SK-MEL-5 (cell line): ENCODE results near the gene ACSBG1. TPM values are rescaled to one million over a fixed set of nuclear protein-coding genes. Genes with fewer than 3 reads are reported as not detected.
"Not testable (repeated sequence)": the region's sequence is repeated elsewhere in the genome, so short reads cannot be mapped to it uniquely, and the experiment has no call there.

Experiments
- DNase-seq: peaks from one replicate; pipeline ENCODE4 v3.0.0-alpha.2; 2016; ENCODE audit warnings: low read depth, low spot score
- in situ Hi-C: cut with HindIII; loops from 2 replicates; pipeline ENCODE4 v1.10.0; 2016; ENCODE audit warnings: low sequenced_read_pairs, high pct_unique_total_duplicates, low pct_unique_long_range_greater_than_20kb
- total RNA-seq: library from RNA; depleted of rRNA; stranded (reverse); fragments of >200 nt; shearing (Covaris generic); gene quantifications from 2 replicates; pipeline ENCODE4 v1.2.3, GENCODE V29; 2014

Gene ACSBG1
- total RNA-seq, 1 experiment from 2014 or later, result 2.4 TPM

DNA sequence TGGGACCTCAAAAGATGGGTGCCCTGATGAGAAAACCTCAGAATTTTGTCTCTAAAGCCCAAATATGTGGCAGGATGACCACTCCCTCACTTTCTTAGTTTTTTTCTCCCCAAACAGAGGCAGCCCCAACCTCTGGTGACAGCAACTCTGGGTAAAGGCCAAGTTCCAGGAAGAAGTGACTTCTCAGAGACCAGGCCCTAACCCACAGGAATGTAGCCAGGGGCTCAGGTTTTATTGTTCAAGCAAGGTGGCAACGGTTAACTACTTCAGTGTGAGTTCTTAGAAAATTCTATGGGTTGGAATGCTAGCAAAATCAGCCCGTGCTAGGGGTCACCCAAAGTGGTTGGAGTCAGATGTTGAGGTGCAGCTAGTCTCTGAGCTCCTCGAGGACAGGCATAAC is 24.9 kb upstream of the ACSBG1 start:
- DNase-seq, result no peak
- in situ Hi-C loops, result loop anchor here (5.0 to 25.0 kb wide), 2 partner anchors 33 to 97 kb away; no protein-coding TSS in a partner anchor

- in situ Hi-C loops, result loop anchor here (5.0 to 25.0 kb wide), 2 partner anchors 35 to 95 kb away; no protein-coding TSS in a partner anchor
- peak; percentile 97 for DNase-seq
Observed at GRCh38 chr15:78257681-78258080, 23.3 kb upstream of the ACSBG1 start.

- no peak for DNase-seq
- in situ Hi-C loops, result loop anchor here (5.0 to 25.0 kb wide), 2 partner anchors 36 to 94 kb away; no protein-coding TSS in a partner anchor
Observed at GRCh38 chr15:78256044-78256437, 21.7 kb upstream of the ACSBG1 start.

DNA sequence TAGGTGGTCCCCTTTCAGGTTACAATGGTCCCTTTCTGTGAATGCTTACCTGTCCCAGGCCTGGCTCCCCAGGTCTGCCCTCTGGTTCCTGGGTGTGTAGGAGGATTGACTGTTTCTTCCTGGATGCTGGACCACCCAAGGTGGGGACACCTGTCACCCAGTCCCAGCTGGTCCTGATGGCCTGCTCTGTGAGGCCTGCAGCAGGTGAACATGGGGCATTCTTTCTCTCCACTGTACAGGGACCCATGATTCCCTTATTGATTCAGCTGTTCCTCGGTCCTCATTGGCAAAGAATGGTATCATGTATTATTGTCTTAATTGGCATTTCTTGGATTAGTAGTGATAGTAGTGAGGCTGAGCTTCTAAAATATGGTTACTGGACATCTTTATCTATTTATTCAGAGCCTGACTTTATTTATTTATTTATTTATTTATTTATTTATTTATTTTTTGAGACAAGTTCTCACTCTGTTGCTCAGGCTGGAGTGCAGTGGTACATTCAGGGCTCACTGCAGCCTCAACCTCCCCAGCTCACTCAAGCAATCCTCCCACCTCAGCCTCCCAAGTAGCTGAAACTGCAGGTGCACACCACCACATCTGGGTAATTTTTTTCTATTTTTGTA is 21.2 kb upstream of the ACSBG1 start:
- no peak for DNase-seq
- in situ Hi-C loops, result loop anchor here (5.0 to 25.0 kb wide), 2 partner anchors 37 to 93 kb away; no protein-coding TSS in a partner anchor

DNA sequence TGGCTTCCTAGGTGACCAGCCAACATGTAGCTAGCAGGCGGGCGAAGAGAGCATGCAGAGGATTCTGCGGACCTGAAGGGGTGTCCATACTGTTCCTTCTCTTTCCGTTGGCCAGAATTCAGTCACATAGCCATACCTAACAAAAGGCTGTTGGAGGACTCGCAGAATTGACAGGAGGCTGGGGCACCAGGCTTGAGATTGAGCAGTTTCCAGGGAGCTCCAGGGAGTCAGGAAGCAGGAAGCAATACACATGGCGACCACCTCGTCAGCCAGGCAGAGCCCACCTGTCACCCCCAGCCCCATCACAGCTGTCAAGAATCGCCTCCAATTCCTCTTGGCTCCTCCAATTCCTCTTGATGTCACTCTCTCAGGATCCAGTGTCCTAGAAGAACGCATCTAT is 16.8 kb upstream of the ACSBG1 start:
- DNase-seq, result no peak
- in situ Hi-C loops, result loop anchor here (25.0 kb wide), 1 partner anchor 89 kb away; no protein-coding TSS in a partner anchor

DNA sequence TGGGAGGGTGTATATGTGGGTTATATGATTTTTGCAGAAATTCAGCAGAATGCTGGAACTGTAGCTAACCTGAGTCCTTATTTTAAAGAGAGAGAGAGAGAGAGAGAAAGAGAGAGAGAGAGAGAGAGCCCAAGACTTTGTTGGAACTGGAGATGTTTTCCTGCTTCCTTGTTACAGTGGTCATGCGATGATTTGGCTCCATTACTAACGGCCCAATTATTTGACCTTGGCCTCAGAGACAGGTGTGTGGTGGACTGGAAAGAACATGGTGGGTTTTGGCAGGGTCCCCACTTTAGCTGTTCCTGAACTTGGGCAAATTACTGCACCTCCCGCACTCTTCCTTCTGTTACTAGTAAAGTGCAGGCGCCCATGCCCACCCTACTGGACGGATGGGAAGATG is 14.8 kb upstream of the ACSBG1 start:
- no peak for DNase-seq
- in situ Hi-C loops, result no loop called here

DNA sequence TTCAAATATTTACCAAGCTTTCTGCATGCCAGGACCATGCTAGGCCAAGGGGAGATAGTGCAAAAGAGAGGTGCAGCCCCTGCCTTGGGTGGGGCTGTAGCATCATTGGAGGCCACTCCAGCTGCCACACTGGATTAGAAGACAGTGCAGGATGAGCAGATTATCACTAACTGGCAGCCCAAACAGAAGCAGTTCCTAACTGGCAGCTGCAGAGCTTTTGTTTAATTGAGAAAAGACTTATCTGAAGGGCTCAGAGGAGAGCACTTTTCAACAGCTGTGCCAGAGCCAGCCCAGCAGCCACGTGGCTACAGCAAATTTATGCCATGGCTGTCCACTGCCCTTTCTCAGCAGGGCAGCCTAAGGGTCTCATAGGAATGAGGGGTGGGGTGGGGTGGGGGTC is 13.5 kb upstream of the ACSBG1 start:
- in situ Hi-C loops, result no loop called here
- no peak for DNase-seq

DNA sequence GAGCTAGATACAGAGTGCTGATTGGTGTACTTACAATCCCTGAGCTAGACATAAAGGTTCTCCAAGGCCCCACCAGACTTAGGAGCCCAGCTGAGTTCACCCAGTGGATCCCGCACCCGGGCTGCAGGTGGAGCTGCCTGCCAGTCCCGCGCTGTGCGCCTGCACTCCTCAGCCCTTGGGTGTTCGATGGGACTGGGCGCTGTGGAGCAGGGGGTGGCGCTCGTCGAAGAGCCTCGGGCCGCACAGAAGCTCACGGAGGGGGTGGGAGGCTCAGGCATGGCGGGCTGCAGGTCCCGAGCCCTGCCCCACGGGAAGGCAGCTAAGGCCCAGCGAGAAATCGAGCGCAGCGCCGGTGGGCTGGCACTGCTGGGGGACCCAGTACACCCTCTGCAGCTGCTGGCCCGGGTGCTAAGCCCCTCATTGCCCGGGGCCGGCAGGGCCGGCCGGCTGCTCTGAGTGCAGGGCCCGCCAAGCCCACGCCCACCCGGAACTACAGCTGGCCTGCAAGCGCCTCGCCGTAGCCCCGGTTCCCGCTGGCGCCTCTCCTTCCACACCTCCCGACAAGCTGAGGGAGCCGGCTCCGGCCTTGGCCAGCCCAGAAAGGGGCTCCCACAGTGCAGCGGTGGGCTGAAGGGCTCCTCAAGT is 11.7 kb upstream of the ACSBG1 start:
- in situ Hi-C loops, DNase-seq: not testable (repeated sequence)

DNA sequence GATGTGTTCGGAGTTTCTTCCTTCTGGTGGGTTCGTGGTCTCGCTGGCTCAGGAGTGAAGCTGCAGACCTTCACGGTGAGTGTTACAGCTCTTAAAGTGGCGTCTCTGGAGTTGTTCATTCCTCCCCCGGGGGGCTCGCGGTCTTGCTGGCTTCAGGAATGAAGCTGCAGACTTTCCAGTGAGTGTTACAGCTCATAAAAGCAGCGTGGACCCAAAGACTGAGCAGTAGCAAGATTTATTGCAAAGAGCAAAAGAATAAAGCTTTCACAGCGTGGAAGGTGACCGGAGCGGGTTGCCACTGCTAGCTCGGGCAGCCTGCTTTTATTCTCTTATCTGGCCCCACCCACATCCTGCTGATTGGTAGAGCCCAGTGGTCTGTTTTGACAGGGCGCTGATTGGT is 11.0 kb upstream of the ACSBG1 start:
- in situ Hi-C loops, DNase-seq: not testable (repeated sequence)

DNA sequence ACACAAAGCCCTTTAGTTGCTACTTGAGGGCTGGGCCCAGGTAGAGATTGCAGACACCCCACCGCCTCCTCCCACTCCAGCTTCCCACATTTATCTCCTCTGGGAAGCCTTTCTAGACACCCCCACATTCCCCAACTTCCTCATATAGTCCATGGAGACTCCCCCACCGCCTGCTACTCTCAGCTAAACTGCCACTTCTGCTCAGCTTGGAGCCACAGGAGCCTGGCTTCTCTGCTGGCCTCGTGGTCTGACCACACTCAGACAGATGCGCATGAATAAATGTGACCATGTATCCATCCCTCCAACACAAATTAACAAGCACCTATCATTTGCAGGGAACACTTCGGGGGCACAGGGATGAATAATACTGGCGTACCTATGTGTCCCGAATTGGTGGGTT is 10.5 kb upstream of the ACSBG1 start:
- in situ Hi-C loops, result no loop called here
- DNase-seq, result no peak

DNA sequence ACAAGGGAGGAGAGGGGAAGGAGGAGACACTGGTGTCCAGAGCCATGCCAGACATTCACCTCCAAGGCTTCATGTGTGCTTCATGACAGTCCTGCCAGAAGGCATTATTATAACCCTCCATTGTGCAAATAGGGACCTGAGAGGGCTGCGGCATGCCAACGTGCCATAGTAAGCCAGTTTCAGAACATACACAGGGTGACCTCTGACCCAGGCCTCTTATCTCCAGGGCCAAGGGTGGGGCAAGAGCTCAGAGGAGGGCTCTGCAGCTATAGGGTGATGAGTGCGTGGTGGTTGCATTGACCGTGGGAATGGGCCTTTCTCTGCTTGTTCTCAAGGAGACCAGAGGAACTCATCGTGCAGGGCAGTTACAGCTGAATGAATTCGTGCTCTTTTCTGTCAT is 9.7 kb upstream of the ACSBG1 start:
- in situ Hi-C loops, result no loop called here
- no peak for DNase-seq

DNA sequence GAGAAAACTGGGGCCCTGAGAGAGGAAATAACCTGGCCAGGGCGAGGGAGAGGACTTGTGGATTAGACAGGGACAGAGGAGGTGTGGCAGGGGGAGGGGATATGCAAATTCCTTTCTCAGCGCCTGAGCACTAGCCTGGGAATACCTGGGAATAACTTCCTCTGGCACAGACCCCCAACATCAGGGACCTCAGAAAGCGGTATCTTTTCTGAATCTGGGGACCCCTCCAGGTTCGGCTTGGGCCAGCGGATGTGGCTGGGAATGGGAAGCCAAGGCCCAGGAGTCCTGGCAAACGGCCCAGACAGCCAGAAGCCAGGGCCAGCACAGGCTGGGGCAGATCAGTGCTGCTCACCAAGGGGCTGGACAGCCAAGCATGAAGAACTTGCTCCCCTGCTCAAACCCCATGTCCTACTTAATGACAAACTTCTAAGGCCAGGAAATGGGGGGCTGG is 9.2 kb upstream of the ACSBG1 start:
- no peak for DNase-seq
- in situ Hi-C loops, result no loop called here

DNA sequence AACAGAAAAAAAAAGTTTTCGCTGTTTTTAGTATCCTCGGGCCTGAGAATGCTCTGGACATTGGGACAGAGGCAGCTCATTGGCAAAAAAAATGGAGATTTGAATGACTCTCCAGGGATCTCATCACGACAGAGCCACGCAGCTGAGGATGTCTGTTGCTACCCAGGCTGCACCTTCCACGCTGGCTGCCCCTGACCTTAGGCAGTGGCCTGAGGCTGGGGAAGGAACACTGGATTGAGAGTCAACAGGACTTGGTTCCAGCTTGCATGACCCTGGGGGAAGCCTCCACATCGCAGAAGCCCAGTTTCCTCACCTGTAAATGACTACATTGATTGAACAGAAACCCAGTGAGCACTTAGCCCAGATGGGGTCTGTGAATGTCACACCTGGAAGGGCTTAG is 8.7 kb upstream of the ACSBG1 start:
- DNase-seq, result no peak
- in situ Hi-C loops, result no loop called here

DNA sequence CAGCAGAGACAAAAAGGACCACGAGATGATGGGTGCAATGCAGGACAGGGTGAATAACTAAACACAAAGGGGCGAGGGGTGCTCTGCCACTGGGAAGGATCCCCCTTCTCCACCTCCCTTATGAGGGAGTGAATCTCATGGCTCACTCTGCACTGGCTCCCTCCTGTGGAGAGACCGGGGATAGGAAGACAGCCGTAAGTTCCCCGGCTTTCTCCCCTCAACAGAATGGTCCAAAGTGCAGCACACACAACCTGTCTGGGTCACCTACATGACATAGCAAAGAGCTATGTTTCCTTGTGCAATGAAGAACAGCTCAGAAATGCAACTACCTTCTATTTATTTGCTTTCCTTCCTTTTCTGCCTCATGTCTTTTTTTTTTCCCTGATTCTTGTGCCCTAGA is 7.8 kb upstream of the ACSBG1 start:
- DNase-seq, result peak; percentile 70
- in situ Hi-C loops, result no loop called here

DNA sequence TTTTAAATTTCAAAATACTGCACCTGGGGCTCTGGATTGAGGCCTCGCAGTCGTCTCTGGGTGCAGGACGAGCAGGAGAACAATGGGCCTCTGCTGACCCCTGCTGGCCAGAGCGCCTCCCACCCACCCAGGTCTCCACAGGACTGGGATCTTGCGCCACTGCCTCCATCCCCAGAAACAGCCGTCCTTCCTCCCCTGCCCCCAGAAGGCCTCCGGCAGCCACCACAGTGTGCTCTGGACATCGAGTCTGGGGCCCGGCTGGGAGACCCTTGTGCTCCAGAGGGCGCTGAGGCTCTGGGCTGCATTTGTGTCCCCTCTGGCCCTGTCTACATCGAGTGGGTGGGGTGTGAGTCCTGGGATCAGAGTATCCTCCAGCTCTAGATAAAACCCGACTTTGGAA is 6.7 kb upstream of the ACSBG1 start:
- in situ Hi-C loops, result no loop called here
- peak; percentile 84 for DNase-seq

GRCh38 chr15:78239811-78240210 is 5.4 kb upstream of the ACSBG1 start:
- in situ Hi-C loops, result no loop called here
- no peak for DNase-seq

DNA sequence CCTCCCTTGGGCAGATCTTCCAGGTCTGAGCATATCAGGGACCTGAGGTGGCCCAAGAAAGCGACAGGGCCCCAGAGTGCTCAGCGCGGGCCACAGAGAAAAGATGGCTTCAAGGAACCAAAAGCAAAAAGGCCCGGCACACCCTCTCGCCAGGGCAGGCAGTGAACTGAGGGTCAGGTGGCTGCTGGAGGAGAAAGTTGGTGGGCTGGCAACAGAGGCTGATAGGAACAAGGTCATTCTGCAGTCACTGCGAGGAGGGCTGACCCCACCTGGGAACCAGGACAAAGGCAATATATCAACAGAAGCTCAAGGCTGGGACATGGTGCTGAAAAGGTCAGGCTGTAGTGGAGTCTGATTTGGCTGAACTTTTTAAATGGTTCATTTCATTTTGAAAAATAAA is 2.8 kb upstream of the ACSBG1 start:
- no peak for DNase-seq
- in situ Hi-C loops, result no loop called here

DNA sequence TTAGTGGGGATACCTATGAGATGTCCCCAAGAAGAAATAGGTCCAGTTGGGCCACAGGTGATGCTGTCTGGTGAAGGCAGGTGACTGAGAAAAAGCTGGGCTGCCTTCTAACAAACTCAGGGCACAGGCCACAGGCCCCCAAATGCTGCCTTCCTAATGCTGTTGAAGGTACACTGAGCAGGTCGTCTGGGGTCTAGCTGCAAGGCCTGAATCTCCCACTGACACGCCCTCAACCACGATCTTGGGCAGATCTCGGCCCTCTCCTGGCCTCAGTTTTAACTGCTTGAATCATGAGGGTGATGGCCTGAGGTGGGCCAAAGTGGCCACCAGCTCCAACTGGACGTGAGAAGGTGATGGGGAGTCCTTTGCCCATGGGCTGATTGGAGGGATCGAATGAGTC is 2.1 kb upstream of the ACSBG1 start:
- no peak for DNase-seq
- in situ Hi-C loops, result no loop called here

DNA sequence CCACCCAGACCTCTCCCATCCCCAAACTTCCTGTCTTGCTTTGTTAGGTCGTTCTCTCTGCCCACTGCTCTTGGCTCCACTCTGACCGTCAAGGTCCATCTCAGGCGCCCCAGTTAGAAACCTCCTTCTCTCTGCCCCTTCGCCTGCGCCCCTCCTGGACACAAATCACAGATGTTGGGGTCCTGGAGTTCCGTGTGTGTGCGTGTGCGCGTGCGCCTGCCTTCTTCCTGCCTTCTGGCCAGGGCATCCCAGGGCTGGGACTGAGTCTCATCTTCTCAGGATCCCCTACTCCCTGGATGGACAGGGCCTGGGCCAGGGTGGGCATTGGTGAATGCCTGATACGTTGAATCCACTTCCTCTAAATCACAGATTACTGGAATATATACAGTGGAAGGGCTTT is 869 bp downstream of the ACSBG1 start:
- in situ Hi-C loops, result no loop called here
- no peak for DNase-seq
